ENCODE measurements around the gene SLC25A34. TPM values are rescaled to one million over a fixed set of nuclear protein-coding genes. Genes with fewer than 3 reads are reported as not detected.

The SLC25A34 gene
- total RNA-seq, 1 donor from 2014 or later, result 0.73 TPM

DNA sequence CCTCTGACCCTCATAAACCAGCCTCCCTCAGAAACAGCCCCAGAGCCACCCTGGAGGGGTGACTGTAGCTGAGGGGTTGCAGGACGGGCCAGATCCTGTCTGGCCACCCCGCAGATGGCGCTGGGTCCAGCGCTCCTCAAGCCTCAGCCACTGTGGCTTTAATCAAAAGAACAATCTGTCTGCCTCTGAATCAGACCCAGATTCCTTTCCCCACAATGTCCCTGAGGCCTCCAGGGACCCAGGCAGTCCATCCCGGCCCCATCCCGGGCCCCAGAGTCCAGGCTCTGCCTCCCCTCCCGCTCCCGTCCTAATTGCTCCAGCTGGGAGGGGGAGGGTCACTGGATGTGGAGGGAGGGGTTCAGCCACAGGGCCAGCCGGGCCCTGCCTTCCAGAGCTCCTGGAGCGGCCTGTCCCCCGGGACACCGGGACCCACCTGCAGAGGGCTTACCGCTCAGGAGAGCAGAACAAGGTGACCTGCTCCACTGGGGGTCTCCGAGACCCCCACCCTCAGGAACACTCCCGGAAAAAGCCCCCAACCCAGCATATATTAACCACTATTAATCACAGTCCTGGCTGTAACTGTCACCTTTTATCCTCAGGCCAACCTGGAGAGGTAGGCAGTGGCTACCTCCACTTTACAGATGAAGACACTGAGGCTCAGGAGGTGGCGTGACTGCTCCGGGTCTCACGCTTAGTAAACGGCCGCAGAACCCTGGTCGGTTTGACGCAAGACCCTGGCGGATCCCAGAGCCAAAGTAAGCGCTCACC is 21.7 kb downstream of the SLC25A34 start:
- peak overlapping the region; percentile 92 for H3K9ac ChIP-seq (ENCODE audit: low read length)
- FAIRE-seq (no peak), DNase-seq (ENCODE audit: low read depth) (peak; percentile 23)
- Mint-ChIP-seq H3K27me3 (ENCODE audit: low read depth, unreplicated experiment) (peaks cover 4% of the 10 kb centered on the region), H3K9me3 (ENCODE audit: unreplicated experiment) (peaks cover 3% of the 10 kb centered on the region), H3K36me3 (ENCODE audit: low read depth, unreplicated experiment) (peaks cover 8% of the 10 kb centered on the region), H3K4me3 (ENCODE audit: unreplicated experiment) (peak overlapping the region; percentile 87), H3K27ac (ENCODE audit: unreplicated experiment) (peak overlapping the region; percentile 66), H3K4me1 (ENCODE audit: low read depth, unreplicated experiment) (peaks cover 12% of the 10 kb centered on the region)
- H3K79me2 ChIP-seq (ENCODE audit: insufficient read depth, low read length), result peaks cover 41% of the 10 kb centered on the region
- H3K27me3 ChIP-seq (ENCODE audit: insufficient read depth, low read length), result no peaks in the 10 kb centered on the region
- peak overlapping the region; percentile 53 for H3K4me3 ChIP-seq (ENCODE audit: insufficient read depth, low read depth, low read length)
- peak overlapping the region; percentile 73 for H2AFZ ChIP-seq (ENCODE audit: low read depth, low read length)
- H3K27ac ChIP-seq (ENCODE audit: low read depth, low read length), result peak overlapping the region; percentile 12
- peak overlapping the region; percentile 92 for H3K4me2 ChIP-seq (ENCODE audit: low read length)
- peaks cover 23% of the 10 kb centered on the region for H4K20me1 ChIP-seq (ENCODE audit: insufficient read depth, low read length)
- H3K4me1 ChIP-seq (ENCODE audit: insufficient read depth, low read length), result peaks cover 23% of the 10 kb centered on the region
- H3K9me3 ChIP-seq (ENCODE audit: insufficient read depth, low read depth, low read length), result no peaks in the 10 kb centered on the region
- no peaks in the 10 kb centered on the region for H3K36me3 ChIP-seq (ENCODE audit: insufficient read depth, low read length)
- TF ChIP-seq, protein P1, sequence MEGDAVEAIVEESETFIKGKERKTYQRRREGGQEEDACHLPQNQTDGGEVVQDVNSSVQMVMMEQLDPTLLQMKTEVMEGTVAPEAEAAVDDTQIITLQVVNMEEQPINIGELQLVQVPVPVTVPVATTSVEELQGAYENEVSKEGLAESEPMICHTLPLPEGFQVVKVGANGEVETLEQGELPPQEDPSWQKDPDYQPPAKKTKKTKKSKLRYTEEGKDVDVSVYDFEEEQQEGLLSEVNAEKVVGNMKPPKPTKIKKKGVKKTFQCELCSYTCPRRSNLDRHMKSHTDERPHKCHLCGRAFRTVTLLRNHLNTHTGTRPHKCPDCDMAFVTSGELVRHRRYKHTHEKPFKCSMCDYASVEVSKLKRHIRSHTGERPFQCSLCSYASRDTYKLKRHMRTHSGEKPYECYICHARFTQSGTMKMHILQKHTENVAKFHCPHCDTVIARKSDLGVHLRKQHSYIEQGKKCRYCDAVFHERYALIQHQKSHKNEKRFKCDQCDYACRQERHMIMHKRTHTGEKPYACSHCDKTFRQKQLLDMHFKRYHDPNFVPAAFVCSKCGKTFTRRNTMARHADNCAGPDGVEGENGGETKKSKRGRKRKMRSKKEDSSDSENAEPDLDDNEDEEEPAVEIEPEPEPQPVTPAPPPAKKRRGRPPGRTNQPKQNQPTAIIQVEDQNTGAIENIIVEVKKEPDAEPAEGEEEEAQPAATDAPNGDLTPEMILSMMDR (IDR thresholded peaks at IDR 0.05; ENCODE audit: insufficient read depth, low read depth, low read length), result no peak
- no peak for TF ChIP-seq EZH2 (IDR thresholded peaks at IDR 0.05; ENCODE audit: insufficient read depth, low read length)

DNA sequence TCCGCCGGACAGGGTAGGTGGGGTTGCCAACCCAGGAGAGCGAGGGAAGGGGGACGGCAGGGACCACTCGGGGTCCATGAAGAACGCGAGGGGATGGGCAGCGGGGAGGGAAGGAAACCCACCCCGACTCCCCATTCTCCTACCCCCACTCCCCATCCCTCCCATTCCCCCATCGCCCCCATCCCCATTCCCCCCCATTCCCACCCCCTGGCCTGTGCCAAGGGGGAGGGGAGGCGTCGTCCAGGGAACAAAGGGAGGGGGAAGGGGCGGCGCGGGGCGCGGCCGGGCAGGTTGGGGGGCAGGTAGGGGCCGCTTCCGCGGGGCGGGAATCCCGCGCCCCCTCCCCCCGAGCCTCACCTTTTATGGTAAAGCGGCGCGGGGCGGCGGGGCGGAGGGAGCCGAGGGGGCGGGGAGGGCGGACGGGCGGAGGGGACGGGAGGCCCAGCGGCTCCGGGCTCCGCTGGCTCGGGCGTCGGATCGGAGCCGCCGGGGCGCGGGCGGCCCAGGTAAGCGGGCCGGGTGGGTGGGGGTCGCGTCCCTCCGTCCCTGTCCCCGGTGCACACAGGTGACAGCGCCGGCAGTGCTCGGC is 22.4 kb downstream of the SLC25A34 start, which contains the start of gene FBLIM1:
Gene FBLIM1, plus strand, starts transcription at position 453 of the 589 bp plus-strand sequence. CDS start 6,189 bp downstream, outside the sequence.
- Histone ChIP-seq H3K4me2 (ENCODE audit: low read length) (peak within 1 kb of the TSS; percentile 92), H3K9ac (ENCODE audit: low read length) (peak within 1 kb of the TSS; percentile 92), H3K27ac (ENCODE audit: low read depth, low read length) (peak within 1 kb of the TSS; percentile 83), H2AFZ (ENCODE audit: low read depth, low read length) (peak within 1 kb of the TSS; percentile 73), H3K36me3 (ENCODE audit: insufficient read depth, low read length) (no peaks in the 10 kb centered on the region), H3K4me1 (ENCODE audit: insufficient read depth, low read length) (peaks cover 23% of the 10 kb centered on the region), H3K27me3 (ENCODE audit: insufficient read depth, low read length) (no peaks in the 10 kb centered on the region), H3K79me2 (ENCODE audit: insufficient read depth, low read length) (peaks cover 45% of the 10 kb centered on the region), H3K4me3 (ENCODE audit: insufficient read depth, low read depth, low read length) (peak within 1 kb of the TSS; percentile 79), H3K9me3 (ENCODE audit: insufficient read depth, low read depth, low read length) (no peaks in the 10 kb centered on the region), H4K20me1 (ENCODE audit: insufficient read depth, low read length) (peaks cover 27% of the 10 kb centered on the region)
- Mint-ChIP-seq H3K4me3 (ENCODE audit: unreplicated experiment) (peak within 1 kb of the TSS; percentile 94), H3K36me3 (ENCODE audit: low read depth, unreplicated experiment) (peaks cover 8% of the 10 kb centered on the region), H3K9me3 (ENCODE audit: unreplicated experiment) (peaks cover 3% of the 10 kb centered on the region), H3K27me3 (ENCODE audit: low read depth, unreplicated experiment) (peaks cover 4% of the 10 kb centered on the region), H3K27ac (ENCODE audit: unreplicated experiment) (peak within 1 kb of the TSS; percentile 85), H3K4me1 (ENCODE audit: low read depth, unreplicated experiment) (peaks cover 12% of the 10 kb centered on the region)
- FAIRE-seq, result no peak
- DNase-seq (ENCODE audit: low read depth), result no peak
- TF ChIP-seq, protein P1 (IDR thresholded peaks at IDR 0.05; ENCODE audit: insufficient read depth, low read depth, low read length), result no peak
- no peak for TF ChIP-seq EZH2 (IDR thresholded peaks at IDR 0.05; ENCODE audit: insufficient read depth, low read length)

Data from astrocyte (in vitro differentiated cells and primary cell).